ENCODE measurements around the gene ITPA.
"Not testable (repeated sequence)": the region's sequence is repeated elsewhere in the genome, so short reads cannot be mapped to it uniquely, and the experiment has no call there.

The ITPA gene

GRCh38 chr20:3202965-3203314, 6.4 kb upstream of the ITPA start:
- no peak for DNase-seq (ENCODE audit: low read depth)

GRCh38 chr20:3203315-3204123, 5.8 kb upstream of the ITPA start:
- DNase-seq (ENCODE audit: low read depth): no peak

- DNase-seq (ENCODE audit: low read depth): peak; percentile 19
Measured at GRCh38 chr20:3204124-3204794, 5.0 kb upstream of the ITPA start, which contains the start of gene DDRGK1. Gene DDRGK1, minus strand, starts transcription at chr20:3204682. Its CDS starts 55 bp downstream, at chr20:3204627.

GRCh38 chr20:3208786-3209256, 477 bp upstream of the ITPA start:
- DNase-seq (ENCODE audit: low read depth): no peak

- DNase-seq (ENCODE audit: low read depth): no peak
Measured at GRCh38 chr20:3209946-3210317, 634 bp downstream of the ITPA start.

- DNase-seq (ENCODE audit: low read depth): no peak
Measured at GRCh38 chr20:3210346-3210745, 1.0 kb downstream of the ITPA start.

- DNase-seq (ENCODE audit: low read depth): no peak
Measured at GRCh38 chr20:3213226-3213625, 3.9 kb downstream of the ITPA start.

GRCh38 chr20:3215359-3215917, 6.1 kb downstream of the ITPA start:
- not testable (repeated sequence) for DNase-seq (ENCODE audit: low read depth)

GRCh38 chr20:3218307-3218988, 9.2 kb downstream of the ITPA start:
- DNase-seq (ENCODE audit: low read depth): no peak

- DNase-seq (ENCODE audit: low read depth): no peak
Measured at GRCh38 chr20:3221398-3222226, 12.3 kb downstream of the ITPA start.

GRCh38 chr20:3222635-3223600, 13.6 kb downstream of the ITPA start:
- no peak for DNase-seq (ENCODE audit: low read depth)

- DNase-seq (ENCODE audit: low read depth): no peak
Measured at GRCh38 chr20:3223651-3223993, 14.3 kb downstream of the ITPA start.

GRCh38 chr20:3223994-3224680, 14.8 kb downstream of the ITPA start:
- no peak for DNase-seq (ENCODE audit: low read depth)

- no peak for DNase-seq (ENCODE audit: low read depth)
Measured at GRCh38 chr20:3224681-3225421, 15.6 kb downstream of the ITPA start.

- DNase-seq (ENCODE audit: low read depth): no peak
Measured at GRCh38 chr20:3226093-3226492, 16.8 kb downstream of the ITPA start.

GRCh38 chr20:3226864-3227263, 17.6 kb downstream of the ITPA start:
- no peak for DNase-seq (ENCODE audit: low read depth)

GRCh38 chr20:3227506-3227905, 18.2 kb downstream of the ITPA start:
- no peak for DNase-seq (ENCODE audit: low read depth)

- no peak for DNase-seq (ENCODE audit: low read depth)
Measured at GRCh38 chr20:3227936-3228749, 18.8 kb downstream of the ITPA start.

- DNase-seq (ENCODE audit: low read depth): no peak
Measured at GRCh38 chr20:3228750-3229032, 19.4 kb downstream of the ITPA start.
